Measurements from ENCODE around the gene SGSM1. TPM values are rescaled to one million over a fixed set of nuclear protein-coding genes. Genes with fewer than 3 reads are reported as not detected.
A peak's percentile ranks its signal among the peaks of the same experiment; 100 is the strongest.

Gene SGSM1
- total and polyA plus RNA-seq, 4 donors: 0.57 to 4.5 (median 2.7) TPM

DNA sequence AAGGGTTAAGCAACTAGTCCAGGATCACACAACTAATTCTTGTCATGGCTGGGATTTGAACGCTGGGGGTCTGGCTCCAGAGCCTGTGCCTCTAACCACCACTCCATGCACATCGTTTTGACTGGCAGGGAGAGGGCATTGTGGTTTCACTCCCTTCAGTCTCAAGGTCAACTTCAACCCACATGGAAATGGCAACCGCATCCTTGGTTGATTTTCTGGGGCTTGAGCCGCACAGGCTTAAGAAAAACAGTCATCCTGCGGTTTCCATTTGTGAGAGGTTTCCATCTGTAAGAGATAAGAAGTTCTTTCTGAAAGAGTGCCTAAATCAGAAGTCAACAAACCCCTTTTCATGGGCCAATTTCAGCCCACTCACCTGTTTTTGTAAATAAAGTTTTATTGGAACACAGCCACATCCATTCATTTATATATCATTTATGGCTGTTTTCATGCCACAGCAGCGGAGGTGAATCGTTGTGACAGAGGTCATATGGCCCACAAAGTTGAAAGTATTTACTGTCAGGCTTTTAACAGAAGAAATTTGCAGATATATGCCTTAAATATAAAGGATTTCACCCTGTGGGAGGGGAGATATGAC lies 65.7 kb downstream of the SGSM1 start:
- Histone ChIP-seq H3K9me3 (ENCODE audit: control insufficient read depth in 4 of 4, insufficient read depth in 3 of 4, low read length in 3 of 4) (peaks cover 0 to 5% (median 0%) of the 10 kb centered on the region in 4 donors), H3K27me3 (ENCODE audit: control insufficient read depth in 3 of 3, insufficient read depth in 3 of 3, low read length in 2 of 3) (no peaks in the 10 kb centered on the region), H3K4me3 (no peak overlapping the region), H3K36me3 (ENCODE audit: control insufficient read depth in 4 of 4, insufficient read depth in 4 of 4, low read length in 4 of 4) (peaks cover 0 to 4% (median 0%) of the 10 kb centered on the region in 4 donors), H3K9ac (ENCODE audit: insufficient read depth in 1 of 2, low read length in 2 of 2) (no peak overlapping the region), H3K4me1 (ENCODE audit: control insufficient read depth in 5 of 5, insufficient read depth in 5 of 5, low read length in 5 of 5) (peaks cover 0 to 2% (median 0%) of the 10 kb centered on the region in 5 donors), H3K27ac (ENCODE audit: low read depth in 1 of 2, low read length in 1 of 2) (no peak overlapping the region)
- TF ChIP-seq, protein P1, sequence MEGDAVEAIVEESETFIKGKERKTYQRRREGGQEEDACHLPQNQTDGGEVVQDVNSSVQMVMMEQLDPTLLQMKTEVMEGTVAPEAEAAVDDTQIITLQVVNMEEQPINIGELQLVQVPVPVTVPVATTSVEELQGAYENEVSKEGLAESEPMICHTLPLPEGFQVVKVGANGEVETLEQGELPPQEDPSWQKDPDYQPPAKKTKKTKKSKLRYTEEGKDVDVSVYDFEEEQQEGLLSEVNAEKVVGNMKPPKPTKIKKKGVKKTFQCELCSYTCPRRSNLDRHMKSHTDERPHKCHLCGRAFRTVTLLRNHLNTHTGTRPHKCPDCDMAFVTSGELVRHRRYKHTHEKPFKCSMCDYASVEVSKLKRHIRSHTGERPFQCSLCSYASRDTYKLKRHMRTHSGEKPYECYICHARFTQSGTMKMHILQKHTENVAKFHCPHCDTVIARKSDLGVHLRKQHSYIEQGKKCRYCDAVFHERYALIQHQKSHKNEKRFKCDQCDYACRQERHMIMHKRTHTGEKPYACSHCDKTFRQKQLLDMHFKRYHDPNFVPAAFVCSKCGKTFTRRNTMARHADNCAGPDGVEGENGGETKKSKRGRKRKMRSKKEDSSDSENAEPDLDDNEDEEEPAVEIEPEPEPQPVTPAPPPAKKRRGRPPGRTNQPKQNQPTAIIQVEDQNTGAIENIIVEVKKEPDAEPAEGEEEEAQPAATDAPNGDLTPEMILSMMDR (IDR thresholded peaks at IDR 0.05; ENCODE audit: control extremely low read depth, extremely low read depth): no peak
- DNase-seq (no peak), ATAC-seq (ENCODE audit: insufficient read depth, low FRiP score) (no peak)
- 84 to 87% methylated on average over 7 of the region's 7 CpGs for WGBS, 2 donors

DNA sequence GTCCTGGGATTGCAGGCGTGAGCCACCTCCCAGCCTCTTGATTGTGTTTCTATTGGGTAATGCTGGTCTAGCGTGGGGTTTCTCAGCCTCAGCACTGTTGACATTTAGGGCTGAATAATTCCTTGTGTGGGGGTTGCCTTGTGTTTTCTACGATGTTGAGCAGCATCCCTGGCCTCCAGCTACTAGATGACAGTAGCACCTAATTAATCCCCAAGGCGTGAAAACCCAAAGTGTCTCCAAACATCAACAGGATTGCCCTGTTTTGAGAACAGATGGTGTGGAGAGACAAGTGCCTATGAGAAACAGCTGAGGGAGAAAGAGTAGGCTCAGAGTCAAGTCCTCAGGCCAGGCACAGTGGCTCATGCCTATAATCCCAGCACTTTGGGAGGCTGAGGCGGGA lies 67.2 kb downstream of the SGSM1 start:
- Histone ChIP-seq H3K4me1 (ENCODE audit: control insufficient read depth in 5 of 5, insufficient read depth in 5 of 5, low read length in 5 of 5) (peaks cover 0 to 2% (median 0%) of the 10 kb centered on the region in 5 donors), H3K4me3 (no peak overlapping the region), H3K9ac (ENCODE audit: insufficient read depth in 1 of 2, low read length in 2 of 2) (no peak overlapping the region), H3K27ac (ENCODE audit: low read depth in 1 of 2, low read length in 1 of 2) (no peak overlapping the region), H3K36me3 (ENCODE audit: control insufficient read depth in 4 of 4, insufficient read depth in 4 of 4, low read length in 4 of 4) (peaks cover 0 to 4% (median 0%) of the 10 kb centered on the region in 4 donors), H3K9me3 (ENCODE audit: control insufficient read depth in 4 of 4, insufficient read depth in 3 of 4, low read length in 3 of 4) (peaks cover 0 to 8% (median 0%) of the 10 kb centered on the region in 4 donors), H3K27me3 (ENCODE audit: control insufficient read depth in 3 of 3, insufficient read depth in 3 of 3, low read length in 2 of 3) (no peaks in the 10 kb centered on the region)
- DNase-seq (peak; percentile 47 to 70 (median 58)), ATAC-seq (ENCODE audit: insufficient read depth, low FRiP score) (no peak)
- 63 to 67% methylated on average over 5 of the region's 5 CpGs for WGBS, 2 donors
- TF ChIP-seq, protein P1 (IDR thresholded peaks at IDR 0.05; ENCODE audit: control extremely low read depth, extremely low read depth): no peak

DNA sequence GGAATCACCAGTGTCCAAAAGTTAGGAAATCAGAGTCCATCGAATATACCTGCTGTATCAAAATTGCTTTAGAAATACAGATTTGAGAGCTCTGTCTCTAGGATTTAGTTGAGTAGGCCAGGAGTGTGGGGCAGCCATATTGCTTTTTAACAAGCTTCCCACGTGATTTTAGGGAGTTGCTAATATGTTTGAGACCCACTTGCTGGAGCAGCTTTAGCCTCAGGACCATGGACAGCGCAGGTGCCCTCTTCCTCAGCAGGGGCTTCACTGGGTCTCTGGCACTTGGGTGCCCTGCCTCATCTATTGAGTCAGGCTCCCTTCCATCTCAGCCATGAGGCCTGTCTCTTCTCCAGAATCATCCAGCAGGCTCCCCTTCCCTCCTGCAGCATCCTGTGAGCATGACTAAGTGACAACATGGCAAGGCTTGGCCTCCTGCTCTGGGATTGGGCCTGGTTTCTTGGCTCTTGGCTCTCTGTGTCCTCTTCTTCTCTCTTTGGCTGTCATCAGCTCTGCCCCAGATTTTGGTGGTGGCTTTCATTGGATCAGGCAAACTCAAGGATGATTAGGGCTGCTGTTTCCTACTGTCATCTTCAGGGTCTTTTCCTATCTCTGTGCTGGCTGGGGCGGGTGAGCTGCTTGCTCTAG lies 70.0 kb downstream of the SGSM1 start:
- Histone ChIP-seq H3K27me3 (ENCODE audit: control insufficient read depth in 3 of 3, insufficient read depth in 3 of 3, low read length in 2 of 3) (no peaks in the 10 kb centered on the region), H3K36me3 (ENCODE audit: control insufficient read depth in 4 of 4, insufficient read depth in 4 of 4, low read length in 4 of 4) (peaks cover 0 to 5% (median 0%) of the 10 kb centered on the region in 4 donors), H3K4me1 (ENCODE audit: control insufficient read depth in 5 of 5, insufficient read depth in 5 of 5, low read length in 5 of 5) (peaks cover 0 to 2% (median 0%) of the 10 kb centered on the region in 5 donors), H3K9ac (ENCODE audit: insufficient read depth in 1 of 2, low read length in 2 of 2) (no peak overlapping the region), H3K9me3 (ENCODE audit: control insufficient read depth in 4 of 4, insufficient read depth in 3 of 4, low read length in 3 of 4) (peaks cover 0 to 8% (median 0%) of the 10 kb centered on the region in 4 donors), H3K4me3 (no peak overlapping the region), H3K27ac (ENCODE audit: low read depth in 1 of 2, low read length in 1 of 2) (no peak overlapping the region)
- no peak for ATAC-seq (ENCODE audit: insufficient read depth, low FRiP score)
- peak; percentile 48 to 60 (median 59) for DNase-seq
- 69 to 77% methylated on average over 4 of the region's 4 CpGs for WGBS, 2 donors
- TF ChIP-seq, protein P1 (IDR thresholded peaks at IDR 0.05; ENCODE audit: control extremely low read depth, extremely low read depth): no peak

All from lung (tissue), 12 donors.